ENCODE data around the gene MTA2. TPM values are rescaled to one million over a fixed set of nuclear protein-coding genes. Genes with fewer than 3 reads are reported as not detected.

The MTA2 gene
- total and polyA plus RNA-seq, 2 of the 8 experiments (the other 6 are each of a cell fraction or from before 2014, with no cell fraction given), result 25.7 to 114 TPM

GRCh38 chr11:62566247-62566646 lies 35.4 kb downstream of the MTA2 start:
- Histone ChIP-seq H3K27me3 (replicated peaks in 1 of 4; ENCODE audit: control insufficient read depth in 3 of 4, extremely low read depth in 1 of 4, insufficient read depth in 3 of 4, low read length in 3 of 4) (no peaks in the 10 kb centered on the region), H4K20me1 (replicated peaks in 1 of 2; ENCODE audit: control insufficient read depth in 1 of 2, insufficient read depth in 2 of 2, low read length in 2 of 2) (peaks cover 18 to 36% of the 10 kb centered on the region in 2 experiments), H4K5ac (ENCODE audit: insufficient read length, low read depth, low read length) (no peak overlapping the region), H3K56ac (replicated peaks; ENCODE audit: insufficient read length, low read depth, low read length) (no peak overlapping the region), H3K4me2 (ENCODE audit: insufficient read depth in 1 of 2, low read depth in 2 of 2, low read length in 2 of 2) (no peak overlapping the region), H3K23ac (ENCODE audit: insufficient read length) (no peak overlapping the region), H2BK12ac (ENCODE audit: low read depth, low read length) (no peak overlapping the region), H3K4ac (replicated peaks; ENCODE audit: insufficient read length, low read depth, low read length) (no peak overlapping the region), H2BK20ac (ENCODE audit: low read length) (no peak overlapping the region), H2BK120ac (replicated peaks; ENCODE audit: low read depth, low read length) (no peak overlapping the region), H3K23me2 (ENCODE audit: low read depth, low read length) (no peaks in the 10 kb centered on the region), H3K9me3 (ENCODE audit: insufficient read depth in 2 of 2, low read depth in 1 of 2, low read length in 1 of 2) (no peaks in the 10 kb centered on the region), H3K4me3 (ENCODE audit: extremely low read depth in 1 of 4, insufficient read depth in 2 of 4, low read depth in 3 of 4, low read length in 4 of 4) (no peak overlapping the region), H3K27ac (ENCODE audit: low read depth, low read length) (no peak overlapping the region), H3K4me1 (replicated peaks in 1 of 4; ENCODE audit: control insufficient read depth in 3 of 4, insufficient read depth in 4 of 4, low read length in 3 of 4) (peaks cover 0 to 6% (median 1%) of the 10 kb centered on the region in 4 experiments; a peak in 2 of 7 replicates), H3K79me1 (ENCODE audit: low read depth, low read length) (no peaks in the 10 kb centered on the region; the same call in 1 of the 2 replicates), H2BK5ac (ENCODE audit: low read depth, low read length) (no peak overlapping the region), H3K9ac (replicated peaks in 1 of 4; ENCODE audit: extremely low read depth in 1 of 4, low read depth in 3 of 4, low read length in 3 of 4) (no peak overlapping the region), H4K91ac (replicated peaks; ENCODE audit: insufficient read length, low read length) (no peak overlapping the region), H3K14ac (ENCODE audit: insufficient read length) (no peak overlapping the region), H4K8ac (ENCODE audit: extremely low read depth, insufficient read depth, low read length) (no peak overlapping the region), H3K18ac (ENCODE audit: extremely low read depth, low read length) (no peak overlapping the region), H3K79me2 (ENCODE audit: control insufficient read depth in 1 of 2, insufficient read depth in 2 of 2, low read length in 2 of 2) (peaks cover 0 to 52% of the 10 kb centered on the region in 2 experiments; a peak in 2 of 4 replicates), H2AFZ (ENCODE audit: low read length) (no peak overlapping the region), H2AK5ac (ENCODE audit: low read depth, low read length) (no peak overlapping the region), H2BK15ac (ENCODE audit: low read length) (no peak overlapping the region), H3K36me3 (ENCODE audit: control insufficient read depth in 2 of 4, insufficient read depth in 4 of 4, low read length in 3 of 4) (peaks cover 43 to 84% (median 66%) of the 10 kb centered on the region in 4 experiments)
- DNase-seq (ENCODE audit: low read depth in 1 of 2, low spot score in 2 of 2), result no peak
- FAIRE-seq, result no peak
- whole genome bisulfite sequencing, 2 experiments (ENCODE audit: extremely low coverage in 1 of 2, insufficient coverage in 1 of 2, insufficient read length in 1 of 2, insufficient replicate concordance in 2 of 2, low coverage in 1 of 2, low lambda C conversion rate in 2 of 2, missing lambda C conversion rate in 1 of 2), result 98% methylated on average over 8 of the region's 8 CpGs; no CpG with 5 or more reads in 1 of the 2 experiments
- CTCF ChIA-PET (ENCODE audit: partially characterized antibody), result interaction anchor here (0.6 to 3.2 kb wide), 10 partner anchors 21 to 185 kb away, joined by 3 to 17 read pairs (median 4); partner anchors contain the start of gene TUT1
- POLR2A ChIA-PET (ENCODE audit: partially characterized antibody), result interaction anchor here (0.6 to 20.7 kb wide), 8 partner anchors 3 to 179 kb away, joined by 3 to 336 read pairs (median 4); partner anchors contain the start of genes EEF1G and TUT1
- TF ChIP-seq SRF (IDR thresholded peaks at IDR 0.05; ENCODE audit: low read depth, low read length), result no peak

Measured in H1 (cell line).